ENCODE results near the gene STAT5B. TPM values are rescaled to one million over a fixed set of nuclear protein-coding genes. Genes with fewer than 3 reads are reported as not detected.

STAT5B gene
- total RNA-seq, 1 donor from 2014 or later: 23.1 TPM

GRCh38 chr17:42169351-42169750, 106.8 kb downstream of the STAT5B start:
- Histone ChIP-seq H3K4me1 (ENCODE audit: insufficient read depth, low read length) (no peaks in the 10 kb centered on the region), H3K27me3 (ENCODE audit: insufficient read depth, low read length) (peaks cover 10% of the 10 kb centered on the region), H3K4me2 (ENCODE audit: low read length) (no peak overlapping the region), H3K79me2 (ENCODE audit: insufficient read depth, low read length) (no peaks in the 10 kb centered on the region), H3K27ac (ENCODE audit: low read depth, low read length) (no peak overlapping the region), H3K36me3 (ENCODE audit: insufficient read depth, low read length) (no peaks in the 10 kb centered on the region), H4K20me1 (ENCODE audit: insufficient read depth, low read length) (no peaks in the 10 kb centered on the region), H3K4me3 (ENCODE audit: insufficient read depth, low read depth, low read length) (no peak overlapping the region), H3K9me3 (ENCODE audit: insufficient read depth, low read depth, low read length) (no peaks in the 10 kb centered on the region), H3K9ac (ENCODE audit: low read length) (no peak overlapping the region), H2AFZ (ENCODE audit: low read depth, low read length) (no peak overlapping the region)
- DNase-seq (ENCODE audit: low read depth): no peak
- TF ChIP-seq CTCF (IDR thresholded peaks at IDR 0.05; ENCODE audit: insufficient read depth, low read depth, low read length) (no peak), EZH2 (IDR thresholded peaks at IDR 0.05; ENCODE audit: insufficient read depth, low read length) (no peak)
- Mint-ChIP-seq H3K9me3 (ENCODE audit: unreplicated experiment) (peaks cover 6% of the 10 kb centered on the region), H3K4me3 (ENCODE audit: unreplicated experiment) (no peak overlapping the region), H3K4me1 (ENCODE audit: low read depth, unreplicated experiment) (no peaks in the 10 kb centered on the region), H3K27ac (ENCODE audit: unreplicated experiment) (no peak overlapping the region), H3K36me3 (ENCODE audit: low read depth, unreplicated experiment) (peaks cover 3% of the 10 kb centered on the region), H3K27me3 (ENCODE audit: low read depth, unreplicated experiment) (peaks cover 54% of the 10 kb centered on the region)
- no peak for FAIRE-seq

GRCh38 chr17:42167807-42168206, 108.4 kb downstream of the STAT5B start:
- H3K9me3 Mint-ChIP-seq (ENCODE audit: unreplicated experiment): peaks cover 6% of the 10 kb centered on the region
- Histone ChIP-seq H3K4me3 (ENCODE audit: insufficient read depth, low read depth, low read length) (no peak overlapping the region), H4K20me1 (ENCODE audit: insufficient read depth, low read length) (no peaks in the 10 kb centered on the region), H3K9ac (ENCODE audit: low read length) (no peak overlapping the region), H3K79me2 (ENCODE audit: insufficient read depth, low read length) (no peaks in the 10 kb centered on the region), H3K4me1 (ENCODE audit: insufficient read depth, low read length) (no peaks in the 10 kb centered on the region), H3K27ac (ENCODE audit: low read depth, low read length) (no peak overlapping the region), H3K4me2 (ENCODE audit: low read length) (no peak overlapping the region), H3K9me3 (ENCODE audit: insufficient read depth, low read depth, low read length) (no peaks in the 10 kb centered on the region), H2AFZ (ENCODE audit: low read depth, low read length) (no peak overlapping the region), H3K36me3 (ENCODE audit: insufficient read depth, low read length) (no peaks in the 10 kb centered on the region), H3K27me3 (ENCODE audit: insufficient read depth, low read length) (peaks cover 4% of the 10 kb centered on the region)
- no peak overlapping the region for H3K27ac Mint-ChIP-seq (ENCODE audit: unreplicated experiment)
- H3K36me3 Mint-ChIP-seq (ENCODE audit: low read depth, unreplicated experiment): peaks cover 3% of the 10 kb centered on the region
- FAIRE-seq: no peak
- no peak for DNase-seq (ENCODE audit: low read depth)
- peaks cover 47% of the 10 kb centered on the region for H3K27me3 Mint-ChIP-seq (ENCODE audit: low read depth, unreplicated experiment)
- TF ChIP-seq EZH2 (IDR thresholded peaks at IDR 0.05; ENCODE audit: insufficient read depth, low read length): no peak
- no peaks in the 10 kb centered on the region for H3K4me1 Mint-ChIP-seq (ENCODE audit: low read depth, unreplicated experiment)
- H3K4me3 Mint-ChIP-seq (ENCODE audit: unreplicated experiment): no peak overlapping the region

- Histone ChIP-seq H2AFZ (ENCODE audit: low read depth, low read length) (no peak overlapping the region), H3K9ac (ENCODE audit: low read length) (no peak overlapping the region), H3K36me3 (ENCODE audit: insufficient read depth, low read length) (no peaks in the 10 kb centered on the region), H3K4me2 (ENCODE audit: low read length) (no peak overlapping the region), H4K20me1 (ENCODE audit: insufficient read depth, low read length) (no peaks in the 10 kb centered on the region), H3K27me3 (ENCODE audit: insufficient read depth, low read length) (no peaks in the 10 kb centered on the region), H3K4me1 (ENCODE audit: insufficient read depth, low read length) (no peaks in the 10 kb centered on the region), H3K79me2 (ENCODE audit: insufficient read depth, low read length) (no peaks in the 10 kb centered on the region), H3K27ac (ENCODE audit: low read depth, low read length) (no peak overlapping the region), H3K4me3 (ENCODE audit: insufficient read depth, low read depth, low read length) (no peak overlapping the region), H3K9me3 (ENCODE audit: insufficient read depth, low read depth, low read length) (no peaks in the 10 kb centered on the region)
- Mint-ChIP-seq H3K4me1 (ENCODE audit: low read depth, unreplicated experiment) (no peaks in the 10 kb centered on the region), H3K9me3 (ENCODE audit: unreplicated experiment) (peaks cover 6% of the 10 kb centered on the region), H3K27ac (ENCODE audit: unreplicated experiment) (no peak overlapping the region), H3K4me3 (ENCODE audit: unreplicated experiment) (no peak overlapping the region), H3K27me3 (ENCODE audit: low read depth, unreplicated experiment) (peaks cover 42% of the 10 kb centered on the region), H3K36me3 (ENCODE audit: low read depth, unreplicated experiment) (peaks cover 3% of the 10 kb centered on the region)
- no peak for FAIRE-seq
- no peak for TF ChIP-seq CTCF (IDR thresholded peaks at IDR 0.05; ENCODE audit: insufficient read depth, low read depth, low read length)
- TF ChIP-seq EZH2 (IDR thresholded peaks at IDR 0.05; ENCODE audit: insufficient read depth, low read length): no peak
- DNase-seq (ENCODE audit: low read depth): no peak
Measured at GRCh38 chr17:42166196-42166763, 109.9 kb downstream of the STAT5B start.

Measured in astrocyte (in vitro differentiated cells and primary cell).